PFSK-1 (cell line): ENCODE results near the gene VIT.

Source experiments
- POLR2AphosphoS5 ChIP-seq: IDR thresholded peaks from 2 replicates; pipeline ENCODE4 v1.6.1; 2012; ENCODE audit warnings: low read depth, mild to moderate bottlenecking, control low read depth, low read length, moderate library complexity
- SIN3A ChIP-seq: IDR thresholded peaks from 2 replicates; pipeline ENCODE4 v1.6.1; 2012; ENCODE audit warnings: mild to moderate bottlenecking, low read length, moderate library complexity, borderline replicate concordance; ENCODE audit not compliant: insufficient read depth
- TAF1 ChIP-seq: IDR thresholded peaks from 2 replicates; pipeline ENCODE4 v1.6.1; 2012; ENCODE audit warnings: low read length, control low read depth, borderline replicate concordance; ENCODE audit not compliant: insufficient read depth
- TF ChIP-seq, protein P1 (sequence below), 2 experiments: IDR thresholded peaks; 2 replicates each; pipeline versions ENCODE4 v1.6.1 to v1.8.0; 2011 to 2012; ENCODE audit warnings: low read depth in 2 of 2, low read length in 2 of 2, control low read depth in 1 of 2, inconsistent platforms in 1 of 2, mild to moderate bottlenecking in 1 of 2, moderate library complexity in 1 of 2; ENCODE audit not compliant: insufficient read depth in 1 of 2

DNA sequence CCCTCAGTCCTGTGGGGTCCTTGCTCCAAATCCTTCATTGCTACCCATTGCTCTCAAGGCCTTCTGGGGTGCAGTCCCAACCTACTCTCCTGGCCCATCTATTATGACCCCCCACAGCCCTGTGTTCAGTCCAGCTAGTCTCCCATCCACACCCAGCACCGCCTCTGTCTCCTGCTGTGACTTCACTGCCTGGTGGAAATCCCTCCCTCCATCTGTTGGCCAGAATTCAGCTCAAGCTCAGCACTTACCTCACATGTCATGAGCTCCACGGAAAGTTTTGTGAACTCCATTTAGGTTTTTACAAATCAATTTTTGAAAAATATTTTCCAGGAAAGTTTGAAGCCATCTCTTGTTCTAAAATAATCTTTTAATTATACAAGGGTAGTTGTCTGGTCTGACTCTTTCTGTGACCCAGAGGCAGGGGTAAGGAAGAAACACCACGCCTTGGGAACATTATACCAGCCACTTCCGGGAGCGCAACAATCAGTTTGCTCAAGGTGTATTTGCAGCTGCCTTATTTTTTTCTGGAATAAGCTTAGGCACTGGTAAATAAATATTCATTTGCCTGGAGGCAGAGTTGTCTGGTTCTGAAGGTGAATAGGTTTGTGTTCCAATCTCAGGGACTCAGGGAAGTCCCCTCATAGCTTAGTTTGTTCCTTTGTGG lies 110.8 kb downstream of the VIT start:
- TF ChIP-seq POLR2AphosphoS5 = no peak
- TF ChIP-seq, protein P1, sequence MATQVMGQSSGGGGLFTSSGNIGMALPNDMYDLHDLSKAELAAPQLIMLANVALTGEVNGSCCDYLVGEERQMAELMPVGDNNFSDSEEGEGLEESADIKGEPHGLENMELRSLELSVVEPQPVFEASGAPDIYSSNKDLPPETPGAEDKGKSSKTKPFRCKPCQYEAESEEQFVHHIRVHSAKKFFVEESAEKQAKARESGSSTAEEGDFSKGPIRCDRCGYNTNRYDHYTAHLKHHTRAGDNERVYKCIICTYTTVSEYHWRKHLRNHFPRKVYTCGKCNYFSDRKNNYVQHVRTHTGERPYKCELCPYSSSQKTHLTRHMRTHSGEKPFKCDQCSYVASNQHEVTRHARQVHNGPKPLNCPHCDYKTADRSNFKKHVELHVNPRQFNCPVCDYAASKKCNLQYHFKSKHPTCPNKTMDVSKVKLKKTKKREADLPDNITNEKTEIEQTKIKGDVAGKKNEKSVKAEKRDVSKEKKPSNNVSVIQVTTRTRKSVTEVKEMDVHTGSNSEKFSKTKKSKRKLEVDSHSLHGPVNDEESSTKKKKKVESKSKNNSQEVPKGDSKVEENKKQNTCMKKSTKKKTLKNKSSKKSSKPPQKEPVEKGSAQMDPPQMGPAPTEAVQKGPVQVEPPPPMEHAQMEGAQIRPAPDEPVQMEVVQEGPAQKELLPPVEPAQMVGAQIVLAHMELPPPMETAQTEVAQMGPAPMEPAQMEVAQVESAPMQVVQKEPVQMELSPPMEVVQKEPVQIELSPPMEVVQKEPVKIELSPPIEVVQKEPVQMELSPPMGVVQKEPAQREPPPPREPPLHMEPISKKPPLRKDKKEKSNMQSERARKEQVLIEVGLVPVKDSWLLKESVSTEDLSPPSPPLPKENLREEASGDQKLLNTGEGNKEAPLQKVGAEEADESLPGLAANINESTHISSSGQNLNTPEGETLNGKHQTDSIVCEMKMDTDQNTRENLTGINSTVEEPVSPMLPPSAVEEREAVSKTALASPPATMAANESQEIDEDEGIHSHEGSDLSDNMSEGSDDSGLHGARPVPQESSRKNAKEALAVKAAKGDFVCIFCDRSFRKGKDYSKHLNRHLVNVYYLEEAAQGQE (IDR thresholded peaks at IDR 0.05; ENCODE audit: insufficient read depth in 1 of 2, low read depth in 2 of 2, low read length in 2 of 2) = no peak
- no peak for TF ChIP-seq SIN3A
- TF ChIP-seq TAF1 = no peak
